ACC112 (cell line): ENCODE data around the gene KCND3.

Source experiments
- H2AFZ ChIP-seq: fragments of 200-600 bp; sonication (generic); one replicate; pipeline ENCODE4 v1.6.0; 2017; ENCODE audit warnings: antibody characterized with exemption, low read length; ENCODE audit not compliant: unreplicated experiment
- H3K27ac ChIP-seq: fragments of 200-600 bp; sonication (generic); 2 replicates; pipeline ENCODE4 v1.5.1; 2014; ENCODE audit warnings: low read depth, mild to moderate bottlenecking, antibody characterized with exemption, low read length, moderate library complexity
- H3K27me3 ChIP-seq: fragments of 200-600 bp; sonication (generic); 2 replicates; pipeline ENCODE4 v1.6.1; 2014; ENCODE audit warnings: mild to moderate bottlenecking, antibody characterized with exemption, low read length, moderate library complexity, mixed read lengths; ENCODE audit not compliant: insufficient read depth
- H3K36me3 ChIP-seq: fragments of 200-600 bp; sonication (generic); 2 replicates; pipeline ENCODE4 v1.6.1; 2016; ENCODE audit warnings: mild to moderate bottlenecking, antibody characterized with exemption, low read length, moderate library complexity, mixed read lengths; ENCODE audit not compliant: insufficient read depth
- H3K4me1 ChIP-seq: fragments of 200-600 bp; sonication (generic); one replicate; pipeline ENCODE4 v1.6.1; 2016; ENCODE audit warnings: low read length, mixed read lengths; ENCODE audit not compliant: insufficient read depth, unreplicated experiment, control insufficient read depth
- H3K4me3 ChIP-seq: fragments of 200-600 bp; sonication (generic); 2 replicates; pipeline ENCODE4 v1.5.1; 2014; ENCODE audit warnings: mild to moderate bottlenecking, low read depth, low read length
- H3K79me2 ChIP-seq: fragments of 200-600 bp; sonication (generic); one replicate; pipeline ENCODE4 v1.6.0; 2016; ENCODE audit warnings: low read length; ENCODE audit not compliant: control insufficient read depth, unreplicated experiment, insufficient read depth

The KCND3 gene

GRCh38 chr1:111988743-111989453, 570 bp downstream of the KCND3 start:
- Histone ChIP-seq H2AFZ (no peak overlapping the region), H3K4me1 (peaks cover 5% of the 10 kb centered on the region), H3K36me3 (no peaks in the 10 kb centered on the region), H3K27me3 (peaks cover 68% of the 10 kb centered on the region), H3K79me2 (no peaks in the 10 kb centered on the region), H3K4me3 (peak overlapping the region; percentile 37; the same call in 1 of the 2 replicates), H3K27ac (no peak overlapping the region)

DNA sequence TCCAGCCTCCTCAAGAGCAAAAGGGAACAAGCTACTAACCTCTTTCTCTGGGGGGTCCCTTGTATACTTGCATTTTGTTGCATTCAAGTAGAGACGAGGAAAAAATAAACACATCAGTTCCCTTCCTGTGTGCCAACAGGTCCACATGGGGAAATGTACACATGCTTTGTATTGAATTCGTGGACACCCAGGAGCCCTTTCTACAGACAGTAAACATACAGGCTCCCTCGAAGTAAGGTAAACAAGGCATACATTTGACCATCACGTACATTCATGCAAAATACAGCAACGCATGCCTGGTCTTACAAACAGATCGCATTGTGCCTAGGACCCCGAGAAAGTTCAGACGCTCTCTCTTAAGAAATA, 1.1 kb downstream of the KCND3 start:
- Histone ChIP-seq H2AFZ (no peak overlapping the region), H3K27me3 (peaks cover 66% of the 10 kb centered on the region), H3K4me3 (no peak overlapping the region), H3K27ac (no peak overlapping the region), H3K79me2 (no peaks in the 10 kb centered on the region), H3K36me3 (no peaks in the 10 kb centered on the region), H3K4me1 (peaks cover 5% of the 10 kb centered on the region)

GRCh38 chr1:111987502-111987901, 2.0 kb downstream of the KCND3 start:
- H3K4me1 ChIP-seq: peaks cover 5% of the 10 kb centered on the region
- no peaks in the 10 kb centered on the region for H3K36me3 ChIP-seq
- H3K79me2 ChIP-seq: no peaks in the 10 kb centered on the region
- H3K4me3 ChIP-seq: no peak overlapping the region
- peaks cover 57% of the 10 kb centered on the region for H3K27me3 ChIP-seq
- no peak overlapping the region for H3K27ac ChIP-seq
- H2AFZ ChIP-seq: no peak overlapping the region

DNA sequence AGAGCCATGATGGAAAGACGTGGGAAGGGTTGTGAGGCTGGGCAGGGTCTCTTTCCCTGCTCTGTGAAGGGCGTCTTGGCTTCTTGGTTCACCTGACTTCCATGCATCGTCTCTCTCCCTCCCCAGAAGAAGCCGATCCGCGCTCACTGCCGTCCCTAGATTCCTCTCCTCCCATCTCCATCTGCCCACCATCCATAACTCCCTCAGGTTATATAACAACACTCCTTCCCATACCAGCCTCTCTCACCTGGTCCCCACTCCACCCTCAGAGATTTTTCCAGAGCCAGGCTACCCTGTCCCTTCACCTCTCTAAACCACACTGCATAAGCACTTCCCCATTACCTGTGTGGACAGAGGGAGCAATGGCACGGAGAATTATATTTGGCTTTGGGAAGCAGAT, 6.0 kb downstream of the KCND3 start:
- Histone ChIP-seq H3K4me1 (no peaks in the 10 kb centered on the region), H3K36me3 (no peaks in the 10 kb centered on the region), H3K27ac (no peak overlapping the region), H3K79me2 (no peaks in the 10 kb centered on the region), H2AFZ (no peak overlapping the region), H3K4me3 (no peak overlapping the region), H3K27me3 (peaks cover 23% of the 10 kb centered on the region)

DNA sequence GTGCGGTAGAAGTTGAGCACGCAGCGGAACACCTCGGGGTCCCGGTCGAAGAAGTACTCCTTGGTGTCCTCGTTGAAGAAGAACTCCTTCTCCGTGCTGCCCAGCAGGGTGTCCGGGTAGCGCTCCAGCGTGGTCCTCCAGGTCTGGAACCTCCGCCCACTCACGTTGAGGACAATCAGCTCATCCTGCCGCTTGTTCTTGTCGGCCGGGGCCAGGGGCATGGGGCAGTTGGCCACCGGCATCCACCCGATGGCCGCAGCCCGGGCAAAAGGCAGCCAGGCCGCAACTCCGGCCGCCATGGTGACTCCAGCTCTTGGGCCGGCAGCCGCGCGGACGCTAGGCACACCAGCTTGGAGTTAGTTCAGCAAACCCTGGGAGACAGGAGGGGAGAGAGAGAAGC, 7.0 kb downstream of the KCND3 start:
- Histone ChIP-seq H3K4me3 (no peak overlapping the region), H3K4me1 (no peaks in the 10 kb centered on the region), H2AFZ (no peak overlapping the region), H3K79me2 (no peaks in the 10 kb centered on the region), H3K27me3 (peaks cover 20% of the 10 kb centered on the region), H3K27ac (no peak overlapping the region), H3K36me3 (no peaks in the 10 kb centered on the region)

GRCh38 chr1:111981871-111982270, 7.6 kb downstream of the KCND3 start:
- Histone ChIP-seq H2AFZ (no peak overlapping the region), H3K4me1 (no peaks in the 10 kb centered on the region), H3K79me2 (no peaks in the 10 kb centered on the region), H3K27me3 (peaks cover 20% of the 10 kb centered on the region), H3K4me3 (no peak overlapping the region), H3K36me3 (no peaks in the 10 kb centered on the region), H3K27ac (no peak overlapping the region)

- Histone ChIP-seq H3K27me3 (peaks cover 27% of the 10 kb centered on the region), H2AFZ (no peak overlapping the region), H3K36me3 (no peaks in the 10 kb centered on the region), H3K79me2 (no peaks in the 10 kb centered on the region), H3K4me3 (no peak overlapping the region), H3K27ac (no peak overlapping the region), H3K4me1 (no peaks in the 10 kb centered on the region)
These were observed 8.4 kb downstream of the KCND3 start for GRCh38 chr1:111981090-111981489.

- Histone ChIP-seq H3K27me3 (peaks cover 25% of the 10 kb centered on the region), H3K4me3 (no peak overlapping the region), H3K79me2 (no peaks in the 10 kb centered on the region), H3K27ac (no peak overlapping the region), H3K4me1 (no peaks in the 10 kb centered on the region), H2AFZ (no peak overlapping the region), H3K36me3 (no peaks in the 10 kb centered on the region)
These were observed 8.8 kb downstream of the KCND3 start for GRCh38 chr1:111980686-111981085.

GRCh38 chr1:111978695-111979094, 10.8 kb downstream of the KCND3 start:
- no peak overlapping the region for H3K4me3 ChIP-seq
- H3K27me3 ChIP-seq: peaks cover 21% of the 10 kb centered on the region
- no peaks in the 10 kb centered on the region for H3K4me1 ChIP-seq
- no peaks in the 10 kb centered on the region for H3K79me2 ChIP-seq
- H3K36me3 ChIP-seq: no peaks in the 10 kb centered on the region
- no peak overlapping the region for H2AFZ ChIP-seq
- H3K27ac ChIP-seq: no peak overlapping the region

GRCh38 chr1:111977378-111977777, 12.1 kb downstream of the KCND3 start:
- Histone ChIP-seq H3K27me3 (peaks cover 28% of the 10 kb centered on the region), H3K4me1 (no peaks in the 10 kb centered on the region), H3K79me2 (no peaks in the 10 kb centered on the region), H3K27ac (no peak overlapping the region), H2AFZ (no peak overlapping the region), H3K4me3 (no peak overlapping the region), H3K36me3 (no peaks in the 10 kb centered on the region)

DNA sequence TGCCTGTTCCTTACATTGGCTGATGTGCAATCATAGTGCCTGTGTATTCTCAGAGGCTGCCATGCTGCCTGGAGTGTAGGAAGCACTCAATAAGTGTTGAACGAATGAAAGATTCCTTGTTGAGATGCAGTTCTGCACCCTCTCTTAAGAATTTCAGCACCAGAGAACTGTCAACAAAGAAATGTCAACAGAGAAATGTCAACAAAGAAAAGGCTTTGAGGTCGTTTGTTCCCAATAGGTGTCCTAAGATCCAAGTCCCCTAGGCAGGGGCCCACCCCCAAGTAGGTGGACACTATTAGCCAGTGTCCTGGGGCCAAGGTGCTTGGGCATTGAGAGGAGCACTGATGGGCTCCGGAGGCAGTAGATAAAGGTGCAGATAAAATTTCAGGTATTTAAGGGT, 12.6 kb downstream of the KCND3 start:
- Histone ChIP-seq H3K4me1 (no peaks in the 10 kb centered on the region), H3K4me3 (no peak overlapping the region), H3K36me3 (no peaks in the 10 kb centered on the region), H2AFZ (no peak overlapping the region), H3K79me2 (no peaks in the 10 kb centered on the region), H3K27ac (no peak overlapping the region), H3K27me3 (peaks cover 28% of the 10 kb centered on the region)
